Measurements from ENCODE around the gene FOXE3. TPM values are rescaled to one million over a fixed set of nuclear protein-coding genes. Genes with fewer than 3 reads are reported as not detected.
A peak's percentile ranks its signal among the peaks of the same experiment; 100 is the strongest.

FOXE3 gene
- total and polyA plus RNA-seq, 2 of the 8 experiments (the other 6 are each of a cell fraction or from before 2014, with no cell fraction given) = 0.18 TPM; not detected in 1

- no peak for DNase-seq (ENCODE audit: low read depth in 1 of 2, low spot score in 2 of 2)
- POLR2A ChIA-PET (ENCODE audit: partially characterized antibody) = interaction anchor here (0.8 to 0.9 kb wide), 2 partner anchors 13 to 19 kb away, joined by 3 to 4 read pairs; no protein-coding TSS in a partner anchor
- WGBS, 2 experiments (ENCODE audit: extremely low coverage in 1 of 2, insufficient coverage in 1 of 2, insufficient read length in 1 of 2, insufficient replicate concordance in 2 of 2, low coverage in 1 of 2, low lambda C conversion rate in 2 of 2, missing lambda C conversion rate in 1 of 2) = 69% methylated on average over 1 of the region's 1 CpG; no CpG with 5 or more reads in 1 of the 2 experiments
These were observed 15.4 kb downstream of the FOXE3 start for GRCh38 chr1:47431534-47431933.

More at GRCh38 chr1:47431534-47431933, 15.4 kb downstream of the FOXE3 start:
- Histone ChIP-seq H2AFZ (ENCODE audit: low read length) (no peak overlapping the region), H3K4ac (replicated peaks; ENCODE audit: insufficient read length, low read depth, low read length) (no peak overlapping the region), H3K23ac (ENCODE audit: insufficient read length) (no peak overlapping the region), H4K8ac (ENCODE audit: extremely low read depth, insufficient read depth, low read length) (no peak overlapping the region), H3K9ac (replicated peaks in 1 of 4; ENCODE audit: extremely low read depth in 1 of 4, low read depth in 3 of 4, low read length in 3 of 4) (no peak overlapping the region), H3K4me2 (ENCODE audit: insufficient read depth in 1 of 2, low read depth in 2 of 2, low read length in 2 of 2) (no peak overlapping the region; a peak in 1 of 4 replicates), H3K56ac (replicated peaks; ENCODE audit: insufficient read length, low read depth, low read length) (no peak overlapping the region), H3K27me3 (replicated peaks in 1 of 4; ENCODE audit: control insufficient read depth in 3 of 4, extremely low read depth in 1 of 4, insufficient read depth in 3 of 4, low read length in 3 of 4) (peaks cover 57 to 97% (median 84%) of the 10 kb centered on the region in 4 experiments), H2BK5ac (ENCODE audit: low read depth, low read length) (no peak overlapping the region), H3K4me3 (ENCODE audit: extremely low read depth in 1 of 4, insufficient read depth in 2 of 4, low read depth in 3 of 4, low read length in 4 of 4) (no peak overlapping the region), H3K18ac (ENCODE audit: extremely low read depth, low read length) (no peak overlapping the region), H2BK20ac (ENCODE audit: low read length) (no peak overlapping the region), H4K91ac (replicated peaks; ENCODE audit: insufficient read length, low read length) (no peak overlapping the region), H2BK15ac (ENCODE audit: low read length) (peak overlapping the region; percentile 31; the same call in 1 of the 2 replicates), H3K9me3 (ENCODE audit: insufficient read depth in 2 of 2, low read depth in 1 of 2, low read length in 1 of 2) (no peaks in the 10 kb centered on the region), H2AK5ac (ENCODE audit: low read depth, low read length) (0 out of 2 replicates have a peak overlapping the region, but pooled peaks have one; percentile 24), H4K5ac (ENCODE audit: insufficient read length, low read depth, low read length) (no peak overlapping the region), H3K79me2 (ENCODE audit: control insufficient read depth in 1 of 2, insufficient read depth in 2 of 2, low read length in 2 of 2) (no peaks in the 10 kb centered on the region), H3K79me1 (ENCODE audit: low read depth, low read length) (no peaks in the 10 kb centered on the region), H2BK120ac (replicated peaks; ENCODE audit: low read depth, low read length) (no peak overlapping the region), H4K20me1 (replicated peaks in 1 of 2; ENCODE audit: control insufficient read depth in 1 of 2, insufficient read depth in 2 of 2, low read length in 2 of 2) (peaks cover 8 to 19% of the 10 kb centered on the region in 2 experiments), H3K36me3 (ENCODE audit: control insufficient read depth in 2 of 4, insufficient read depth in 4 of 4, low read length in 3 of 4) (no peaks in the 10 kb centered on the region), H3K27ac (ENCODE audit: low read depth, low read length) (no peak overlapping the region), H3K4me1 (replicated peaks in 1 of 4; ENCODE audit: control insufficient read depth in 3 of 4, insufficient read depth in 4 of 4, low read length in 3 of 4) (peaks cover 0 to 31% (median 15%) of the 10 kb centered on the region in 4 experiments; a peak in 5 of 7 replicates), H3K23me2 (ENCODE audit: low read depth, low read length) (peaks cover 3% of the 10 kb centered on the region; the same call in 1 of the 2 replicates), H2BK12ac (ENCODE audit: low read depth, low read length) (peak overlapping the region; percentile 60; the same call in 1 of the 2 replicates), H3K14ac (ENCODE audit: insufficient read length) (no peak overlapping the region)
- FAIRE-seq = no peak
- TF ChIP-seq EZH2 (IDR thresholded peaks at IDR 0.05; ENCODE audit: low read depth, low read length, severe bottlenecking) (no peak), RBBP5 (IDR thresholded peaks at IDR 0.05; ENCODE audit: borderline replicate concordance, low read depth, low read length) (no peak), PHF8 (conservative IDR thresholded peaks at IDR 0.05; ENCODE audit: low read depth, low read length) (no peak)
- CTCF ChIA-PET (ENCODE audit: partially characterized antibody) = interaction anchor here (0.6 to 9.7 kb wide), 43 partner anchors 10 to 334 kb away, joined by 3 to 140 read pairs (median 4); no protein-coding TSS in a partner anchor

All from H1 (cell line).